ENCODE measurements around the gene TMEM225B.
"Not testable (repeated sequence)": the region's sequence is repeated elsewhere in the genome, so short reads cannot be mapped to it uniquely, and the experiment has no call there.

TMEM225B gene

DNA sequence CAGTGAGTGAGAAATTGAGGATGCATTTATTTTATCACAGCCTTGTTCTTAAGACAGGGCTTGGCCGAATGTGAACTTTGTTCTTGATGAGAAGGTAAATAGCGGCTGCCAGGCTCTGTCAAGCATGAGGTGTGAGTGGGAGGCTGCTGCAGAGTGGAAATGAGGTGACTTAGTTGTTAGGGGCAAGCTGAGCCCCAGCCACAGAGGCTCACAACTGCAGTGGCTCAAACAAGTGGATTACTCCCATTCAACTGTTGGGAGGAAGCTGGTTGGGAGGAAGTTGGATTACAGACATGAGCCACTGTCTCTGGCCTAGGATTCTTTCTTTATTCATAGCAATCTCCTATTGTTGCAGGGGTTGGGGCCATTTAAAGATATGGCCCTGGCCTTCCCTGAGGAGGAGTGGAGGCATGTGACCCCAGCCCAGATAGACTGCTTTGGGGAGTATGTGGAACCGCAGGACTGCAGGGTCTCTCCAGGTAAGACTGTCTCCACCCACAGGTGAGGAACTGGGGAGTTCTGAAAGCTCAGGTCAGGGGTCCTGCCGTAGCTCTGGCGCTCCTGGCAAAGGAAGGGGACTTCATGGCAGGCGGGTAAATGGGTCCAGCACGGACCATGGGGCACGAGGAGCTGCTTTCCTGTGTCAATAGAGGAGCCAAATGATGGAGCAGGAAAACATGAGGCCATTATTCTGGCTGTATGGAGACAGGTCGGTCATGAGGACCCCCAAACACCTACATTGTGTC is 25.8 kb downstream of the TMEM225B start:
- no peak overlapping the region for H3K4me3 ChIP-seq (ENCODE audit: low read length)
- TF ChIP-seq ZNF274 (IDR thresholded peaks at IDR 0.05; ENCODE audit: low read depth, low read length): no peak

DNA sequence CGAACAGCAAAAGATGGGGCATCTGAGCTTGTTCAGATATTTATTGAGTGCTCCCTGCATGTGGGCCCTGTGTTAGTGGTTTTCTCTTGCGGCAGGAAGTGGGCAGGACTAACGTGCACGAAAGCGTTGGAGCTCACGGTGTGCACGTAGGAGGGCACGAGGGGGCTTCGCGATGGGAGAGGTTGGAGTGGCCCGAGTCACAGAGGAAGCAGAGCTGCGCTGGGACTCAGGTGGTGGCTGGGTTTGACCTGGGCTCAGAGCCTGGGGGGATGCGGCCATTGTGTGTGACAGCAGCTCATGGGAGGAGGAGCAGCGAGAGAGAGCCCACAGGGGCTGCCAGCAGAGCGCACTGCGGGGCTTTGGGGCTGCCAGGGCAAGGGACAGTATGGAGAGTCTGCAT is 26.4 kb downstream of the TMEM225B start:
- no peak overlapping the region for H3K4me3 ChIP-seq (ENCODE audit: low read length)
- no peak for TF ChIP-seq ZNF274 (IDR thresholded peaks at IDR 0.05; ENCODE audit: low read depth, low read length)

DNA sequence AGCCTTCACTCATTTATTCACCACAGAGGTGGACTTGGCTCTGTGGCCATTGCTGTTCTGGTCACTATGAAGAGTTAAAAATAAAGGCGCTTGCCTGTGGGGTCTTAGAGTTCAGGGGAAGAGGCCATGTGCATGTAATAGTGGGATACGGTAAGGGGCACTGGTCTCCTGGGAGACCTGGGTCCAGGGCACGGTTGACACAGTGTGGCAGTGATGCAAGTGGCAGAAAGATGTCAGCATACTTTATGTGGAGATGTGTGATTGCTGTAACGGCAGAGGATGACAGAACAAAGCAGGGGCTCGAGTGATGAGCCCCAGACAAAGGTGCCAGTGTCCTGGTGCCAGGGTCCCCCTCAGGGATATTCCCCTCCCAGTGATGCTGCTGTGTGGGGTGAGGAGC is 27.3 kb downstream of the TMEM225B start:
- H3K4me3 ChIP-seq (ENCODE audit: low read length): no peak overlapping the region
- TF ChIP-seq ZNF274 (IDR thresholded peaks at IDR 0.05; ENCODE audit: low read depth, low read length): no peak

DNA sequence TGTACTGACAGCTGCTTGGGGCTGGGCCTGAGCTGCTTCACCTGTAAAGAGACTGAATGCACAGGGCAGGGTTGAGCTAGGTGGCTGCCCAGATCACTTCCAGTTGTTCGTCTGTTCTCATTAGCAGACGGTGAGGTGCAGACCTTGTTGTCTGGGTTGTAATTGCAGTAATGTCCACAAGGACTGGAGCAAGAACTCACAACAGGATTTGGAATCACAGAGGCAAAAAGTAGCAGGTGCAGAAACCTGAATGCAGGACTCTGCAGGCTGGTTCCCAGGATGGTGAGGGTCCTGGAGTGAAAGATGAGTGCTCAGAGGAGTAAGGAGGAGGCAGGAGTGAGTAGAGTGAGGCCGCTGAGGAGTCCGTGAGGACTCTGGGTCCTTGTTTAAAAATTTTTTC is 27.9 kb downstream of the TMEM225B start:
- TF ChIP-seq ZNF274 (IDR thresholded peaks at IDR 0.05; ENCODE audit: low read depth, low read length): no peak
- H3K4me3 ChIP-seq (ENCODE audit: low read length): no peak overlapping the region

DNA sequence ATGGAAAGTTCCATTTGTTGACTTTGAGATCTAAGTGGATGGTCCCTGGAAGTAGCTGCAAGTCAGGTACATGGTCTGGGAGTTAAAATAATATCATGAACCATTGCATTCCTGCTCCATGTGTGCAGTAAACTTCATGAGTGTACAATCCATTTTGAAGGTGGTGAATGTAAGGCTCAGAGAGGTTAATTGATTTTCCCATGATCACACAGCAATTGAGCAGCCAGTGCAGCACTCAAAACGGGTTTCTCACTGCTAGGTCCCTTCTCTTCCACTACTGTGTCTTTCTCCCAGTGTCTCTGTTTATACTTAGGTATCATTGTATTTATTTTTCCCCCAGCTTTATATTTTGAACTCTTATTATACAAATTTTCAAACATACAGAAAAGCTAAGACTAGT is 28.6 kb downstream of the TMEM225B start:
- TF ChIP-seq ZNF274 (IDR thresholded peaks at IDR 0.05; ENCODE audit: low read depth, low read length): no peak
- H3K4me3 ChIP-seq (ENCODE audit: low read length): no peak overlapping the region

DNA sequence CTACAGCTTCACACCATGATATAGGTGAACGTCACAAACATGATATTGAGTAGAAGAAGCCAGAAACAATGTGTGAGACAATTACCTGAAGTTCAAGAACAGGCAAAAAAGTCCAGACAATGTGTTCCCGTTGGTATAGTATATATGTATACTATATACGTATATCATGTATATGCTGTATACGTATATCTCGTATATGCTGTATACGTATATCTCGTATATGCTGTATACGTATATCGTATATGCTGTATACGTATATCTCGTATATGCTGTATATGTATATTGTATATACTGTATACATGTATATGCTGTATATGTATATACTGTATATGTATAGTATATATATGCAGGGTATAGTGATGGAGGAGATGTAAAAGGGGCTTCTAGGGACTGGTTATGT is 29.4 kb downstream of the TMEM225B start:
- no peak for TF ChIP-seq ZNF274 (IDR thresholded peaks at IDR 0.05; ENCODE audit: low read depth, low read length)
- no peak overlapping the region for H3K4me3 ChIP-seq (ENCODE audit: low read length)

DNA sequence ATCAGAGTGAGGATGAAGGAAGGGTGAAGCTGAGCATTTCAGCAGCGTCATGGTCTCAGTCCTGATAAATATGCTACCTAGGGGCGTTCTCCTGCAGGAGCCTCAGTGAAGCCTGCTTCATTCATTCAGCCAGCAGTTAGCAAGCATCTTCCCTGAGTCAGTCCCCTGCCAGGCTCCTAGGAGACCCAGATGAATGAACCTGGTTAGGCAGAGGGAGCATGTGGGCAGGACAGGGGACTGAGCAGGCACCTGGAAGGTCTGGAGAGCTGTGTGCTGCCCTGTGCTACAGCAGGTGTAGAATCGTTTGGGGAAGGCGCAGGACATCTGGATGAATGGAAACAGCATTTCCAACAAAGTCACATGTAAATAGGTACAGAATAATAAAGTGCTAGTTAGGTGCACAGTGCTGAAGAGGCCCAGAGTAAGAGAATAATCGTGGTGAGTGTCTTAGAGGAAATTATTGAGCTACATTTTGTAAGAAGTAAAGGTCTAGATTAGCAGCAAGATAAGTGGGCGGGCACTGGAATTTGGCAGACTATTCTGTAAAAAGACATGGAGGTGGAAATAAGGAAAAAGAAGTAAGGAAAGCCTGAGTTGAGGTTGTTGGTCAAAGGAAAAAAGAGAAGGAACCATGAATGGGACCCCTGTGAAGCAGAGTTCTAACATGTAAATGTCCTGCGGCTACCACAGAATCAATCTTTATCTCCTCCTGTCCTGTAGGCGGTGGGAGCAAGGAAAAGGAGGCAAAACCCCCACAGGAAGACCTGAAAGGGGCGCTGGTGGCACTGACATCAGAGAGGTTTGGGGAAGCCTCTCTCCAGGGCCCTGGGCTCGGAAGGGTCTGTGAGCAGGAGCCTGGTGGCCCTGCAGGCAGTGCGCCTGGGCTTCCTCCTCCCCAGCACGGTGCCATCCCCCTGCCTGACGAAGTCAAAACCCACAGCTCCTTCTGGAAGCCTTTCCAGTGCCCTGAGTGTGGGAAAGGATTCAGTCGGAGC is 30.7 kb downstream of the TMEM225B start:
- H3K4me3 ChIP-seq (ENCODE audit: low read length): no peak overlapping the region
- TF ChIP-seq ZNF274 (IDR thresholded peaks at IDR 0.05; ENCODE audit: low read depth, low read length): no peak

DNA sequence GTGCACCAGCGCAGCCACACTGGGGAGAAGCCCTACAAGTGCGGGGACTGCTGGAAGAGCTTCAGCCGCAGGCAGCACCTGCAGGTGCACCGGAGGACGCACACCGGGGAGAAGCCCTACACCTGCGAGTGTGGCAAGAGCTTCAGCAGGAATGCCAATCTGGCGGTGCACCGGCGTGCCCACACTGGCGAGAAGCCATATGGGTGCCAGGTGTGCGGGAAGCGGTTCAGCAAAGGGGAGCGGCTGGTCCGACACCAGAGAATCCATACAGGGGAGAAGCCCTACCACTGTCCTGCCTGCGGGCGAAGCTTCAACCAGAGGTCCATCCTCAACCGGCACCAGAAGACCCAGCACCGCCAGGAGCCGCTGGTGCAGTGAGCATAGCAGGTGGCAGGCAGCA is 31.6 kb downstream of the TMEM225B start:
- no peak for TF ChIP-seq ZNF274 (IDR thresholded peaks at IDR 0.05; ENCODE audit: low read depth, low read length)
- H3K4me3 ChIP-seq (ENCODE audit: low read length): no peak overlapping the region

DNA sequence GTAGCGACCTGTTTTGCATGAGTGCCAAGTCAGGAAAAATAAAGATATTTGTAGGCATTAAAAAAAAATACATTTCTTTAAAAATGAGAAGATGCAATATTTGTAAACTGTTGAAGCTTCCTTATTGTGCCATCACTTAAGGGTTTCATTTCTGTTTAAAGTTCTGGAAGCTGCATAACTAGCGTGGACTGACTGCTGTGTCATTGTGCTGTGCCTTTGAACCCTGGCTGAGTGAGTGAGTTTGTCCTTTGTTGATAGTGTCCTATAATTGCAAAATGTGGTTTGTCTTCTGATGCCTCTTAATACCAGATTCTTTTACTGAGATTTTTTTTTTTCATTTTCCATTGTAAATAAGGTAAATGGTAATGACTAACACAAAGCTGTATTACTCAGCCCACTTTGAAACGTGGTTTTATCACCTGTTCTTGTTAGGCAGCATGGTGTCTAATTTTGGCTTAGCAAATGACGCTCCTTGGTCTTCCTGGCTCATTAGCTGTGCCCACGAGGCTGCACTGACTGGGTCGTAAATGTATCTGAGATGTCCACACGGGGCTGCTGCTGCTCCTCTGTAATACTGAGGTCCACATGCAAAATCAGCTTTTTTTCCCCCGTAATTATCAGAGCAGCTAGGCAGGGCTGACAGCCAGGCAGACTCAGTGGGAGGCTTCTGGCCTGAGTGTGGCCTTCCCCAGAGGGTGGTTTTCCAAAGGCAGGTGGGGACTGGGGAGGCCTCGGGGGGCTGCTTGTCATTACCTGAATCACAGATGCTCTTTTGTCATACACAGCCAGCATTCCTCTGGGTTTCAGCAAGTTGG is 33.4 kb downstream of the TMEM225B start:
- H3K4me3 ChIP-seq (ENCODE audit: low read length): no peak overlapping the region
- no peak for TF ChIP-seq ZNF274 (IDR thresholded peaks at IDR 0.05; ENCODE audit: low read depth, low read length)

DNA sequence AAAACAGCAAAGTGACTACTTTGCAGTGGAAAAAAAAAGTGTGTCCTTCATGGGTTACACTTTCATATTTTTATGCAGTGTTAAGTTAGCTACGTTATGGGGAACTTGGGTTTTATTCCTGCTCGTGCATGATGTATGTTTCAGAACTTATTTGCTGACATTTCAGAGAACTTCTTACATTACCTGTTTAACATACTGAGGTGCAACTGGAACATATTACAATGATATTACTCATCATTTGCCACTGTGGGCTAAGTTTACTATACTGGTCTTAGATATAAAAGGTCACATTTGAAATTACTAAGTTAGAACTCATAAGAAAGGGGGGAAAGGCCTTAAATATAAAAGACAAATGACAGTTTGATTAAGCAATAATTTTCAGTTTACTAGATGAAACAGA is 39.3 kb downstream of the TMEM225B start:
- H3K4me3 ChIP-seq (ENCODE audit: low read length): not testable (repeated sequence)

DNA sequence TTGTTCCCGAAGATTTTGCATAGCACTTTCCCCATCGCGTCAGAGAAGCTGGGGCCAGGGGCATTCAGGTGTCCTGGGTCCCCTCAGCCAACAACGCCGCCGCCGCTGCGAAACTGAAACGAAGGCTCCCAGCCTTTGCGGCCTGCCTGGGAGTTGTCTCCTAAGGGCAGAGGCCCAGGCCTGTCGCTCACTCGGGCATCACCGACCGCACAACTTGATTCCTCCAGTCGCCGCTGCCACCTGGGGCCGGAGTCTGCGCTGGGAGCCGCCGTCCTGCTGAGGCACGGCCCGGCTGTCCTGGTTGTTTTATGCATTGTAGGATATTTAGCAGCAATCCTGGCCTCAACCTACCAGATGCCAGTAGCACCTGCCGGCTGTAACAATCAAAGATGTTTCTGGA is 40.7 kb downstream of the TMEM225B start:
- no peak for TF ChIP-seq ZNF274 (IDR thresholded peaks at IDR 0.05; ENCODE audit: low read depth, low read length)
- H3K4me3 ChIP-seq (ENCODE audit: low read length): no peak overlapping the region

DNA sequence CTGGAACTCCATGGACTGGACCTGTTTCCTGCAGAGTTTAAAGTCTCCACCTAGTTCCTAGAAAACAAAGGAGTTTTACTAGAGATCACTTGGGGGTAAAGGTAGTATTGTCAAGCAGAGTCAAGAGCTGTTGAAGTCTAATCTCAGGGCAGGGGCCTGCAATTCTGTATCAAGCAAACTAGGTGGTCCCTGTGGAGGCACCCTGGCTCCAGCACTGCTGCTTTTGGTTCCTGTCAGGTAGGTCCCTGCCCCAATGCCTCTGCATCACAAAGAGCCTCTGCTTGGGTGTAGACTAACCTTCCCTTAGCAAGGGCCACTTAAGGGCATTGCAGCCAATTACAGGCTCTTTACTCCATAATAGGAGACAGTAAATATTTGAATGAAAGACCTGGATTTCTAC is 41.2 kb downstream of the TMEM225B start:
- no peak for TF ChIP-seq ZNF274 (IDR thresholded peaks at IDR 0.05; ENCODE audit: low read depth, low read length)
- H3K4me3 ChIP-seq (ENCODE audit: low read length): no peak overlapping the region

DNA sequence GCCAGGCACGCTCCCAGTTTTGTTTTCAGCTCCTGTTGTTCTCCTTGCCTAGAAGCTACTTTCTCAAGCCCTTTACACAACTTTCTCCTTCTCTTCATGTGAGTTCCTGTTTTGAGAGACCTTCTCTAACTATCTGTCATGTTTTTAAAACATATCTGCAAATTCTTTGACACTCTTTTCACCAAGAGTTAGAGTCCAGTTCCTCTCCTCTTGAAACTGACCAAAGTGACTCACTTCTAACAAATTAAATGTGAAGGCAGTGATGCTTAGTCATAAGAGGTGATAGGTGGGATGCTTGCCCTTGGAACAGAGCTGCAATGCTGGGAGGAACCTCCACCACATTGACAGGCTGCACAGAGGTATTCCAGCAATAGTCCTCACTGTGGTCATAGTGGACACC is 44.0 kb downstream of the TMEM225B start:
- TF ChIP-seq ZNF274 (IDR thresholded peaks at IDR 0.05; ENCODE audit: low read depth, low read length): no peak
- no peak overlapping the region for H3K4me3 ChIP-seq (ENCODE audit: low read length)

DNA sequence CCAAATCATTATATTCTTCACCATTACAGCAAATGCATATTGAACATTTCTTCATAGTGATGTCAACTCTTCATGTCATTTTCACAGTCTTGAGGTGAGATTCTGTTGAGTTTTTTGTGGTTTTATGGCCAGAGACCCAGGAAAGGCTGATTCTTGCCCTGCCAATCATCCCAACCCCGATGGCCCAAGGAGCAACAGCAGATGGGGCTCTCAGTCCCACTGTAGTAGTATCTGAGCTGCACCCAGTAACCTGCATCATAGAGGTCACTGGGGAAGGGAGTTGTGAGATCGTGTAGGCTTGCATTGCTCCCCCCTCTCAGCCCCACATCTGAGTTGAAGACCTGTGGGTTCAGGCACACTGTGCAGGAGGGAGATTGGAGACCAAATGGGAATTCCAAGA is 45.4 kb downstream of the TMEM225B start:
- no peak overlapping the region for H3K4me3 ChIP-seq (ENCODE audit: low read length)
- no peak for TF ChIP-seq ZNF274 (IDR thresholded peaks at IDR 0.05; ENCODE audit: low read depth, low read length)
